Neural progenitor cell (in vitro differentiated cells): Measurements from ENCODE around the gene THAP2. TPM values are rescaled to one million over a fixed set of nuclear protein-coding genes. Genes with fewer than 3 reads are reported as not detected.
A peak's percentile ranks its signal among the peaks of the same experiment; 100 is the strongest.

Experiments
- DNase-seq: peaks from one replicate; pipeline ENCODE4 v3.0.0-alpha.2; 2016; ENCODE audit warnings: low spot score
- H2AFZ ChIP-seq: fragments of 200-600 bp; sonication (generic); replicated peaks from 2 replicates; pipeline ENCODE4 v1.6.1; 2016; ENCODE audit warnings: antibody characterized with exemption
- H3F3A ChIP-seq: fragments of 200-600 bp; sonication (generic); 2 replicates; pipeline ENCODE4 v1.6.1; 2016; ENCODE audit warnings: antibody characterized with exemption, low read depth
- H3K27ac ChIP-seq: fragments of 200-600 bp; sonication (generic); 2 replicates; pipeline ENCODE4 v1.5.1; 2016; ENCODE audit warnings: mild to moderate bottlenecking
- H3K27me3 ChIP-seq: fragments of 200-600 bp; sonication (generic); 2 replicates; pipeline ENCODE4 v1.6.1; 2016; ENCODE audit warnings: mild to moderate bottlenecking, moderate library complexity
- H3K36me3 ChIP-seq: fragments of 200-600 bp; sonication (generic); 2 replicates; pipeline ENCODE4 v1.5.1; 2016
- H3K4me1 ChIP-seq: fragments of 200-600 bp; sonication (generic); 2 replicates; pipeline ENCODE4 v1.6.1; 2016; ENCODE audit warnings: mixed run types
- H3K4me2 ChIP-seq: fragments of 200-600 bp; sonication (generic); 2 replicates; pipeline ENCODE4 v1.6.1; 2016
- H3K4me3 ChIP-seq: fragments of 200-600 bp; sonication (generic); 2 replicates; pipeline ENCODE4 v1.5.1; 2016
- H3K79me2 ChIP-seq: fragments of 200-600 bp; sonication (generic); 2 replicates; pipeline ENCODE4 v1.6.1; 2016; ENCODE audit warnings: low read depth
- H3K9ac ChIP-seq: fragments of 200-600 bp; sonication (generic); 2 replicates; pipeline ENCODE4 v1.6.1; 2016
- H3K9me3 ChIP-seq: fragments of 200-600 bp; sonication (generic); 2 replicates; pipeline ENCODE4 v1.5.1; 2016; ENCODE audit warnings: low read depth
- H4K20me1 ChIP-seq: fragments of 200-600 bp; sonication (generic); 2 replicates; pipeline ENCODE4 v1.6.1; 2016; ENCODE audit warnings: low read depth
- H3K27ac Mint-ChIP-seq: 3 replicates; pipeline ENCODE4 v1.8.0; 2021; ENCODE audit warnings: mixed read lengths
- H3K27me3 Mint-ChIP-seq: 2 replicates; pipeline ENCODE4 v1.8.0; 2022; ENCODE audit warnings: low read depth, mild to moderate bottlenecking, inconsistent platforms, moderate library complexity, mixed read lengths; ENCODE audit not compliant: insufficient read depth
- H3K36me3 Mint-ChIP-seq: 3 replicates; pipeline ENCODE4 v1.8.0; 2021; ENCODE audit warnings: mixed read lengths
- H3K4me1 Mint-ChIP-seq: 3 replicates; pipeline ENCODE4 v1.8.0; 2021; ENCODE audit warnings: mixed read lengths
- H3K4me3 Mint-ChIP-seq: 3 replicates; pipeline ENCODE4 v1.8.0; 2021; ENCODE audit warnings: mild to moderate bottlenecking, moderate library complexity, mixed read lengths
- H3K9me3 Mint-ChIP-seq: 3 replicates; pipeline ENCODE4 v1.8.0; 2020; ENCODE audit warnings: mixed read lengths
- CTCF ChIP-seq: fragments of 200-600 bp; sonication (generic); IDR thresholded peaks from 2 replicates; pipeline ENCODE4 v1.5.1; 2017; ENCODE audit warnings: antibody characterized with exemption, mild to moderate bottlenecking
- EZH2 ChIP-seq: fragments of 200-600 bp; sonication (generic); IDR thresholded peaks from 2 replicates; pipeline ENCODE4 v1.6.1; 2017; ENCODE audit warnings: antibody characterized with exemption, mild to moderate bottlenecking, moderate library complexity
- EZH2phosphoT487 ChIP-seq: fragments of 200-600 bp; sonication (generic); IDR thresholded peaks from 2 replicates; pipeline ENCODE4 v1.6.1; 2017; ENCODE audit warnings: antibody characterized with exemption
- total RNA-seq: library from RNA; depleted of rRNA; stranded (reverse); fragments of >200 nt; gene quantifications from 2 replicates; pipeline ENCODE4 v1.2.3, GENCODE V29; 2015; ENCODE audit warnings: low replicate concordance

Gene THAP2
- total RNA-seq, 1 donor from 2014 or later, result 37.3 TPM

DNA sequence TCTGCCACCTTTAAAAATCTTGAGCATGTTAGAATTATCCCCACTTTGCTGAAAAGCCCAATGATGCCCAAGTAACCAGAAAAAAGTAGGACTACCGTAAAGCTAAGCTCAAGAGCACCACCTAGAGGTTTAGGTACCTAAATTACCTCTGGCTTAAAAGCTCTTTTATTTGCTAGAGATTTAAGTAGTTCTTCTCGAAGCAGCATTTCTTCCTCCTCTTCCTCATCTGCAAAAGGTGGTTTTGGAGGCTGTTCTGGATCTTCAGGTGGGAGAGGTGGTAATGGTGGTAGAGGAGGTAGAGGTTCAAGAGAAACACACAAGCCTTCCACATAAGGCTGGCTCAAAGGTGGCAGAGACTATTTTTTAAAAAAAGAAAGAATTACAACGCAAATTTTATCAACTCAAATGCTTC, 27.4 kb upstream of the THAP2 start:
- Mint-ChIP-seq H3K4me3 (no peak overlapping the region), H3K36me3 (peaks cover 28% of the 10 kb centered on the region), H3K9me3 (no peaks in the 10 kb centered on the region), H3K27ac (no peak overlapping the region), H3K27me3 (no peaks in the 10 kb centered on the region), H3K4me1 (no peaks in the 10 kb centered on the region)
- no peak overlapping the region for H3K9ac ChIP-seq
- peaks cover 45% of the 10 kb centered on the region for H3K36me3 ChIP-seq
- no peaks in the 10 kb centered on the region for H3K79me2 ChIP-seq
- H2AFZ ChIP-seq, result no peak overlapping the region
- DNase-seq, result peak; percentile 91
- no peak overlapping the region for H3K4me3 ChIP-seq
- peaks cover 13% of the 10 kb centered on the region for H3F3A ChIP-seq
- no peak overlapping the region for H3K27ac ChIP-seq
- no peaks in the 10 kb centered on the region for H4K20me1 ChIP-seq
- no peak for TF ChIP-seq EZH2
- TF ChIP-seq CTCF, result peak; percentile 88
- no peak for TF ChIP-seq EZH2phosphoT487
- H3K27me3 ChIP-seq, result no peaks in the 10 kb centered on the region
- H3K9me3 ChIP-seq, result no peaks in the 10 kb centered on the region
- no peaks in the 10 kb centered on the region for H3K4me1 ChIP-seq
- H3K4me2 ChIP-seq, result no peak overlapping the region

- Histone ChIP-seq H3K4me3 (no peak overlapping the region), H3K4me1 (no peaks in the 10 kb centered on the region), H3K36me3 (peaks cover 33% of the 10 kb centered on the region), H2AFZ (no peak overlapping the region), H3K79me2 (no peaks in the 10 kb centered on the region), H3K9me3 (no peaks in the 10 kb centered on the region), H3K27me3 (no peaks in the 10 kb centered on the region), H3K4me2 (no peak overlapping the region), H3K9ac (no peak overlapping the region), H3K27ac (no peak overlapping the region), H3F3A (peaks cover 13% of the 10 kb centered on the region), H4K20me1 (peaks cover 4% of the 10 kb centered on the region)
- DNase-seq, result no peak
- no peak overlapping the region for H3K27ac Mint-ChIP-seq
- no peak overlapping the region for H3K4me3 Mint-ChIP-seq
- peaks cover 34% of the 10 kb centered on the region for H3K36me3 Mint-ChIP-seq
- no peaks in the 10 kb centered on the region for H3K4me1 Mint-ChIP-seq
- no peaks in the 10 kb centered on the region for H3K9me3 Mint-ChIP-seq
- no peaks in the 10 kb centered on the region for H3K27me3 Mint-ChIP-seq
- TF ChIP-seq CTCF (no peak), EZH2 (no peak), EZH2phosphoT487 (no peak)
Observed at GRCh38 chr12:71638499-71638898, 25.6 kb upstream of the THAP2 start.

DNA sequence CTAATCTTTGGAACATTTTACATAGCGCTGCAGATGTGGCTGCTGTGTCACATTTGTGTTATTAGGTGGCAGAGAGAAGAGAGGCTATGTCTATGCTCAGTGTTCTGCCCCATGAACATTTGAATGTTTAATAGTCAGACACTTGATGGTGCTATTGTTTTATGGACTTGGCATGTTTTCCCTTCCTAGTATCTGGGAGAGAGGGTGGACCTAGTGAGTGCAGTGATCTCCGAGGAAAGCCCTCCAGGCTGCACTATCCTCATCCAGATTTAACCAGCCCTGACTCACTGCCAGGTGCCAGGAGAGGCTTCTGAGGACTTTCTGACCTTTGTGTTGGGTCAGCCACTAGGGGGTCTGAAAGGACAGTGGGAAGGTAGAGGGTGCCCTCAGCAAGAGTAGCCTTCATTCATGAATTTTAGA, 24.8 kb upstream of the THAP2 start:
- H2AFZ ChIP-seq, result no peak overlapping the region
- no peaks in the 10 kb centered on the region for H3K4me1 ChIP-seq
- peaks cover 35% of the 10 kb centered on the region for H3K36me3 ChIP-seq
- H3K9me3 ChIP-seq, result no peaks in the 10 kb centered on the region
- no peak overlapping the region for H3K27ac ChIP-seq
- TF ChIP-seq CTCF (peak; percentile 16), EZH2phosphoT487 (no peak)
- Mint-ChIP-seq H3K27me3 (no peaks in the 10 kb centered on the region), H3K4me3 (no peak overlapping the region), H3K9me3 (no peaks in the 10 kb centered on the region), H3K27ac (no peak overlapping the region), H3K4me1 (no peaks in the 10 kb centered on the region), H3K36me3 (peaks cover 36% of the 10 kb centered on the region)
- no peak overlapping the region for H3K9ac ChIP-seq
- no peak overlapping the region for H3K4me3 ChIP-seq
- peak; percentile 4 for DNase-seq
- H3K27me3 ChIP-seq, result no peaks in the 10 kb centered on the region
- H3F3A ChIP-seq, result peaks cover 13% of the 10 kb centered on the region
- no peak overlapping the region for H3K4me2 ChIP-seq
- H3K79me2 ChIP-seq, result no peaks in the 10 kb centered on the region
- H4K20me1 ChIP-seq, result peaks cover 4% of the 10 kb centered on the region
